ENCODE measurements around the gene PTBP1. TPM values are rescaled to one million over a fixed set of nuclear protein-coding genes. Genes with fewer than 3 reads are reported as not detected.

The PTBP1 gene
- total and polyA plus RNA-seq, 2 experiments from 2014 or later, result 539 to 632 TPM

GRCh38 chr19:795691-796581 is 1.3 kb upstream of the PTBP1 start:
- no peak overlapping the region for H3K27ac Mint-ChIP-seq
- Histone ChIP-seq H3K4me3 (peak overlapping the region; percentile 52), H3K27ac (ENCODE audit: low read depth) (no peak overlapping the region), H3K4me1 (ENCODE audit: insufficient read depth) (peaks cover 39% of the 10 kb centered on the region), H4K20me1 (replicated peaks; ENCODE audit: insufficient read depth) (peaks cover 25% of the 10 kb centered on the region), H3F3A (replicated peaks; ENCODE audit: low read depth) (peaks cover 19% of the 10 kb centered on the region; the same call in 1 of the 2 replicates), H3K36me3 (ENCODE audit: insufficient read depth) (peaks cover 9% of the 10 kb centered on the region; the same call in 1 of the 2 replicates), H3K9me2 (ENCODE audit: insufficient read depth) (no peaks in the 10 kb centered on the region), H3K79me2 (replicated peaks; ENCODE audit: insufficient read depth) (peaks cover 31% of the 10 kb centered on the region), H3K4me2 (peak overlapping the region; percentile 70; the same call in 1 of the 2 replicates), H2AFZ (no peak overlapping the region), H3K27me3 (ENCODE audit: insufficient read depth) (no peaks in the 10 kb centered on the region)
- ATAC-seq (no peak), DNase-seq (ENCODE audit: low spot score) (no peak)
- peaks cover 18% of the 10 kb centered on the region for H3K27me3 Mint-ChIP-seq (ENCODE audit: insufficient read depth, low read depth, poor library complexity)
- H3K4me3 Mint-ChIP-seq, result no peak overlapping the region; the same call in 2 of the 3 replicates
- TF ChIP-seq EZH2 (IDR thresholded peaks at IDR 0.05; ENCODE audit: low read depth, unreplicated experiment), result no peak
- TF ChIP-seq REST (IDR thresholded peaks at IDR 0.05; ENCODE audit: unreplicated experiment), result no peak
- TF ChIP-seq POLR2AphosphoS5 (IDR thresholded peaks at IDR 0.05; ENCODE audit: low read depth), result no peak
- TF ChIP-seq ZNF114 (CRISPR knock-in tag; IDR thresholded peaks at IDR 0.05), result no peak
- TF ChIP-seq JUNB (IDR thresholded peaks at IDR 0.05; ENCODE audit: unreplicated experiment), result no peak
- TF ChIP-seq, protein P1, sequence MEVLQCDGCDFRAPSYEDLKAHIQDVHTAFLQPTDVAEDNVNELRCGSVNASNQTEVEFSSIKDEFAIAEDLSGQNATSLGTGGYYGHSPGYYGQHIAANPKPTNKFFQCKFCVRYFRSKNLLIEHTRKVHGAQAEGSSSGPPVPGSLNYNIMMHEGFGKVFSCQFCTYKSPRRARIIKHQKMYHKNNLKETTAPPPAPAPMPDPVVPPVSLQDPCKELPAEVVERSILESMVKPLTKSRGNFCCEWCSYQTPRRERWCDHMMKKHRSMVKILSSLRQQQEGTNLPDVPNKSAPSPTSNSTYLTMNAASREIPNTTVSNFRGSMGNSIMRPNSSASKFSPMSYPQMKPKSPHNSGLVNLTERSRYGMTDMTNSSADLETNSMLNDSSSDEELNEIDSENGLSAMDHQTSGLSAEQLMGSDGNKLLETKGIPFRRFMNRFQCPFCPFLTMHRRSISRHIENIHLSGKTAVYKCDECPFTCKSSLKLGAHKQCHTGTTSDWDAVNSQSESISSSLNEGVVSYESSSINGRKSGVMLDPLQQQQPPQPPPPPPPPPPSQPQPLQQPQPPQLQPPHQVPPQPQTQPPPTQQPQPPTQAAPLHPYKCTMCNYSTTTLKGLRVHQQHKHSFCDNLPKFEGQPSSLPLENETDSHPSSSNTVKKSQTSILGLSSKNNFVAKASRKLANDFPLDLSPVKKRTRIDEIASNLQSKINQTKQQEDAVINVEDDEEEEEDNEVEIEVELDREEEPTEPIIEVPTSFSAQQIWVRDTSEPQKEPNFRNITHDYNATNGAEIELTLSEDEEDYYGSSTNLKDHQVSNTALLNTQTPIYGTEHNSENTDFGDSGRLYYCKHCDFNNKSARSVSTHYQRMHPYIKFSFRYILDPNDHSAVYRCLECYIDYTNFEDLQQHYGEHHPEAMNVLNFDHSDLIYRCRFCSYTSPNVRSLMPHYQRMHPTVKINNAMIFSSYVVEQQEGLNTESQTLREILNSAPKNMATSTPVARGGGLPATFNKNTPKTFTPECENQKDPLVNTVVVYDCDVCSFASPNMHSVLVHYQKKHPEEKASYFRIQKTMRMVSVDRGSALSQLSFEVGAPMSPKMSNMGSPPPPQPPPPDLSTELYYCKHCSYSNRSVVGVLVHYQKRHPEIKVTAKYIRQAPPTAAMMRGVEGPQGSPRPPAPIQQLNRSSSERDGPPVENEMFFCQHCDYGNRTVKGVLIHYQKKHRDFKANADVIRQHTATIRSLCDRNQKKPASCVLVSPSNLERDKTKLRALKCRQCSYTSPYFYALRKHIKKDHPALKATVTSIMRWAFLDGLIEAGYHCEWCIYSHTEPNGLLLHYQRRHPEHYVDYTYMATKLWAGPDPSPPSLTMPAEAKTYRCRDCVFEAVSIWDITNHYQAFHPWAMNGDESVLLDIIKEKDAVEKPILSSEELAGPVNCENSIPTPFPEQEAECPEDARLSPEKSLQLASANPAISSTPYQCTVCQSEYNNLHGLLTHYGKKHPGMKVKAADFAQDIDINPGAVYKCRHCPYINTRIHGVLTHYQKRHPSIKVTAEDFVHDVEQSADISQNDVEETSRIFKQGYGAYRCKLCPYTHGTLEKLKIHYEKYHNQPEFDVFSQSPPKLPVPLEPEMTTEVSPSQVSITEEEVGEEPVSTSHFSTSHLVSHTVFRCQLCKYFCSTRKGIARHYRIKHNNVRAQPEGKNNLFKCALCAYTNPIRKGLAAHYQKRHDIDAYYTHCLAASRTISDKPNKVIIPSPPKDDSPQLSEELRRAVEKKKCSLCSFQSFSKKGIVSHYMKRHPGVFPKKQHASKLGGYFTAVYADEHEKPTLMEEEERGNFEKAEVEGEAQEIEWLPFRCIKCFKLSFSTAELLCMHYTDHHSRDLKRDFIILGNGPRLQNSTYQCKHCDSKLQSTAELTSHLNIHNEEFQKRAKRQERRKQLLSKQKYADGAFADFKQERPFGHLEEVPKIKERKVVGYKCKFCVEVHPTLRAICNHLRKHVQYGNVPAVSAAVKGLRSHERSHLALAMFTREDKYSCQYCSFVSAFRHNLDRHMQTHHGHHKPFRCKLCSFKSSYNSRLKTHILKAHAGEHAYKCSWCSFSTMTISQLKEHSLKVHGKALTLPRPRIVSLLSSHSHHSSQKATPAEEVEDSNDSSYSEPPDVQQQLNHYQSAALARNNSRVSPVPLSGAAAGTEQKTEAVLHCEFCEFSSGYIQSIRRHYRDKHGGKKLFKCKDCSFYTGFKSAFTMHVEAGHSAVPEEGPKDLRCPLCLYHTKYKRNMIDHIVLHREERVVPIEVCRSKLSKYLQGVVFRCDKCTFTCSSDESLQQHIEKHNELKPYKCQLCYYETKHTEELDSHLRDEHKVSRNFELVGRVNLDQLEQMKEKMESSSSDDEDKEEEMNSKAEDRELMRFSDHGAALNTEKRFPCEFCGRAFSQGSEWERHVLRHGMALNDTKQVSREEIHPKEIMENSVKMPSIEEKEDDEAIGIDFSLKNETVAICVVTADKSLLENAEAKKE (CRISPR knock-in tag; IDR thresholded peaks at IDR 0.05), result no peak
- no peak for TF ChIP-seq NANOG (IDR thresholded peaks at IDR 0.05; ENCODE audit: borderline replicate concordance)
- TF ChIP-seq CREB1 (CRISPR knock-in tag; IDR thresholded peaks at IDR 0.05; ENCODE audit: low read depth), result no peak
- no peak for TF ChIP-seq STAT1 (IDR thresholded peaks at IDR 0.05; ENCODE audit: unreplicated experiment)
- no peak for TF ChIP-seq CTCF (conservative IDR thresholded peaks at IDR 0.05; ENCODE audit: low read depth in 2 of 2)
- no peak for TF ChIP-seq ZNF331 (CRISPR knock-in tag; IDR thresholded peaks at IDR 0.05; ENCODE audit: low read depth)
- TF ChIP-seq, protein P2, sequence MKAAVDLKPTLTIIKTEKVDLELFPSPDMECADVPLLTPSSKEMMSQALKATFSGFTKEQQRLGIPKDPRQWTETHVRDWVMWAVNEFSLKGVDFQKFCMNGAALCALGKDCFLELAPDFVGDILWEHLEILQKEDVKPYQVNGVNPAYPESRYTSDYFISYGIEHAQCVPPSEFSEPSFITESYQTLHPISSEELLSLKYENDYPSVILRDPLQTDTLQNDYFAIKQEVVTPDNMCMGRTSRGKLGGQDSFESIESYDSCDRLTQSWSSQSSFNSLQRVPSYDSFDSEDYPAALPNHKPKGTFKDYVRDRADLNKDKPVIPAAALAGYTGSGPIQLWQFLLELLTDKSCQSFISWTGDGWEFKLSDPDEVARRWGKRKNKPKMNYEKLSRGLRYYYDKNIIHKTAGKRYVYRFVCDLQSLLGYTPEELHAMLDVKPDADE (IDR thresholded peaks at IDR 0.05), result no peak
- no peak for TF ChIP-seq EZH2phosphoT487 (IDR thresholded peaks at IDR 0.05; ENCODE audit: unreplicated experiment)
- peaks cover 31% of the 10 kb centered on the region for H3K4me1 Mint-ChIP-seq
- no peaks in the 10 kb centered on the region for H3K9me3 Mint-ChIP-seq
- peaks cover 25% of the 10 kb centered on the region for H3K36me3 Mint-ChIP-seq (ENCODE audit: low read depth)
